HFFc6 (cell line): ENCODE data around the gene RBFOX1. TPM values are rescaled to one million over a fixed set of nuclear protein-coding genes. Genes with fewer than 3 reads are reported as not detected.
A peak's percentile ranks its signal among the peaks of the same experiment; 100 is the strongest.

ENCODE experiments used
- DNase-seq: peaks from one replicate; pipeline ENCODE4 v3.0.0-alpha.2; 2018
- H3K27ac Mint-ChIP-seq: 2 replicates; pipeline ENCODE4 v1.8.0; 2020; ENCODE audit warnings: mild to moderate bottlenecking, mixed read lengths
- H3K27me3 Mint-ChIP-seq: 2 replicates; pipeline ENCODE4 v1.8.0; 2021; ENCODE audit warnings: mild to moderate bottlenecking, moderate library complexity, mixed read lengths; ENCODE audit not compliant: insufficient read depth
- H3K36me3 Mint-ChIP-seq: 2 replicates; pipeline ENCODE4 v1.8.0; 2021; ENCODE audit warnings: low read depth, mixed read lengths
- H3K4me1 Mint-ChIP-seq: 2 replicates; pipeline ENCODE4 v1.8.0; 2020; ENCODE audit warnings: low read depth, mixed read lengths
- H3K4me3 Mint-ChIP-seq: 2 replicates; pipeline ENCODE4 v1.8.0; 2020; ENCODE audit warnings: mild to moderate bottlenecking, moderate library complexity, mixed read lengths
- H3K9me3 Mint-ChIP-seq: 2 replicates; pipeline ENCODE4 v1.8.0; 2020; ENCODE audit warnings: mild to moderate bottlenecking, mixed read lengths
- total RNA-seq, 6 experiments: library from RNA; stranded (reverse); fragmentation: NEBNext Ultra II Directional; extraction: Animal tissue kit (Norgen Biotek cat#: 25700); gene quantifications; 2 replicates in 1 of 6; 3 replicates in 5 of 6; pipeline ENCODE4 v1.2.3, GENCODE V29; 2021
- TF ChIP-seq, protein P1 (sequence below): fragments of 200-600 bp; sonication (generic); IDR thresholded peaks from 2 replicates; pipeline ENCODE4 v1.5.0; 2021; ENCODE audit warnings: antibody characterized with exemption, mild to moderate bottlenecking

Gene RBFOX1
- total RNA-seq, 6 experiments from 2014 or later: not detected

DNA sequence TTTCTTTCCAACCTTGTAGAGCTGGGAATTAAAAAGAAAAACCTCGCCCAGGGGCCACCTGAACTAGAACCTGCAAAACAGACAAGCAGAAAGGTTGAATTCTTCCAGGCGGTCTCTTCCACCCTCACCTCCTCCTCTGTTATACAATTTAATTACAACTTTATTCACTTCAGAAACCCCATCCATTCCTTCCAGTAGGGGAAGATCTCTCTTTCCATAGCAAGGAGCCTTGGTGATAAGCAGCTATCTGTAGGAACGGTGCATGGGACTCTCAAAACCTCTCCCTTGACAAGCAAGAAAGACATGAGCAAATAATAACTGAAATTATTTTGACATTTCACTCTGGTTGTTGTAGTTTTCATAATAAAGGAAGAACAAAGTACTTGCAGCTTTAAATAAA, 176.0 kb downstream of the RBFOX1 start:
- H3K9me3 Mint-ChIP-seq: peaks cover 50% of the 10 kb centered on the region
- no peaks in the 10 kb centered on the region for H3K4me1 Mint-ChIP-seq
- H3K36me3 Mint-ChIP-seq: no peaks in the 10 kb centered on the region
- H3K27me3 Mint-ChIP-seq: peaks cover 2% of the 10 kb centered on the region; the same call in 1 of the 2 replicates
- no peak overlapping the region for H3K27ac Mint-ChIP-seq
- no peak overlapping the region for H3K4me3 Mint-ChIP-seq
- TF ChIP-seq, protein P1, sequence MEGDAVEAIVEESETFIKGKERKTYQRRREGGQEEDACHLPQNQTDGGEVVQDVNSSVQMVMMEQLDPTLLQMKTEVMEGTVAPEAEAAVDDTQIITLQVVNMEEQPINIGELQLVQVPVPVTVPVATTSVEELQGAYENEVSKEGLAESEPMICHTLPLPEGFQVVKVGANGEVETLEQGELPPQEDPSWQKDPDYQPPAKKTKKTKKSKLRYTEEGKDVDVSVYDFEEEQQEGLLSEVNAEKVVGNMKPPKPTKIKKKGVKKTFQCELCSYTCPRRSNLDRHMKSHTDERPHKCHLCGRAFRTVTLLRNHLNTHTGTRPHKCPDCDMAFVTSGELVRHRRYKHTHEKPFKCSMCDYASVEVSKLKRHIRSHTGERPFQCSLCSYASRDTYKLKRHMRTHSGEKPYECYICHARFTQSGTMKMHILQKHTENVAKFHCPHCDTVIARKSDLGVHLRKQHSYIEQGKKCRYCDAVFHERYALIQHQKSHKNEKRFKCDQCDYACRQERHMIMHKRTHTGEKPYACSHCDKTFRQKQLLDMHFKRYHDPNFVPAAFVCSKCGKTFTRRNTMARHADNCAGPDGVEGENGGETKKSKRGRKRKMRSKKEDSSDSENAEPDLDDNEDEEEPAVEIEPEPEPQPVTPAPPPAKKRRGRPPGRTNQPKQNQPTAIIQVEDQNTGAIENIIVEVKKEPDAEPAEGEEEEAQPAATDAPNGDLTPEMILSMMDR: no peak
- no peak for DNase-seq

DNA sequence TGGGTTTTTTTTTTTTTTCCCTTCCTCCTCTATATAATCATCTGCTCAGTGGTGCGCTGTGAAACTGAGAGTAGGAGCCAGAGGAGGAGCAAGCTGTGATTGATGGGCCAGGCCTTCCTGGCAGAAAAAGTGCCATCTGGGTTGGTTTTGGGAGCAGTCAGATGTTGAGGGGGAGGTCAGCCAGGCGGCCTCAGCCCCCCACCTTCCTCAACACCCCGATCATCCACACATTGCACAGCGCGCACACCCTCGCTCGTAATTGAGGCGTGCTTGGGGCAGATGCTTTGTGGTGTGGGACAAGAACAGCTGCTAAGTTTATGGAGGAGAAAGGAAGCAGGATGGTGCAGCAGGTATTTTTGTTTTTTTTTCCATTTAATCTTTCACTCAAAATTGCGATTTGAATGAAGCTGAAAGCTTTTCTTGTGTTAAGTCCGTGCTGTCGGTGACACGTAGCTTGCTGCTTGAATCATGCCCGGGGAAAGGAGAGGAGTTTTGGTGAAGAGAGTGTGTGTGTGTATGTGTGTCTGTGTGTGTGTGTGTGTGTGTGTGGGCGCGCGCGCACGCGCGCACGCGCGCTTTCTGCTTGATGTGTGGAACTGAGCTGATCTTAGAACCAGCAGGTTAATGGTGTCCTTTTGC, 177.4 kb downstream of the RBFOX1 start:
- TF ChIP-seq, protein P1: no peak
- no peak for DNase-seq
- Mint-ChIP-seq H3K9me3 (peaks cover 57% of the 10 kb centered on the region), H3K4me3 (no peak overlapping the region), H3K4me1 (no peaks in the 10 kb centered on the region), H3K27me3 (peaks cover 3% of the 10 kb centered on the region; the same call in 1 of the 2 replicates), H3K36me3 (no peaks in the 10 kb centered on the region), H3K27ac (no peak overlapping the region)

DNA sequence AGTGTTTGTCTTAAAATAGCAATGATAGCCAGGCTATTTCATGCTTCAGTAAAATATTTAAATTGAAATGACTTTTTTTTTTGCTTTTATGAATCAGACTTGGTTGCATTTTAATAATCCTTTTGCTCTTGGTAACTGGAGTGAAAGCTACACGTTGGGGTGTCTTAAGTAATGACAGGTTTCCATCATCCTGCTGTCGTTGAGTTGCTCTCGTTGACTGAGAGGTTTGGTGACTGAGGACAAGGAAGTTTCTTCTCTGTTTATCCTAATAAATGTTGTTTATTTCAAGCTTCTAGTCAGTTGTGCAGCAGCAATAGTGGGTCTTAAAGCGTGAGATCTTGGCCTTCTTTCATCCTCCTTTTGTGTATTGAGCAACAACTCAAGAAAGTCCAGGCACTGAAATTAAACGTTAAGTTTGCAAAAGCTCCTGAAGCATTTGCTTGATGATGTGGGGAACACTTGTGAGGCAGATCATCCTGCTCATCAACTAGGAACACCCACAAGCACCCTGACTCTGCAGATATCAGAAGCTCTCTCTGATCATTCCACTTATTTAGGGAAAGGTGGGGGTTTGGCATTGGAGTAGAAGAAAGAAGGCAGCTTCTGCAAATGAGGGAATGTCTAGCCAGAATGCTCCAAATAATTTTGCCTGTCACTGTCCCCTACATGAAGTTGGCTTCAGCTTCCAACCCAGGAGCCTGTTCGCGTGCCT, 179.1 kb downstream of the RBFOX1 start:
- Mint-ChIP-seq H3K9me3 (peaks cover 65% of the 10 kb centered on the region), H3K27me3 (peaks cover 3% of the 10 kb centered on the region; the same call in 1 of the 2 replicates), H3K36me3 (no peaks in the 10 kb centered on the region), H3K27ac (no peak overlapping the region), H3K4me3 (no peak overlapping the region), H3K4me1 (no peaks in the 10 kb centered on the region)
- TF ChIP-seq, protein P1: no peak
- DNase-seq: no peak

DNA sequence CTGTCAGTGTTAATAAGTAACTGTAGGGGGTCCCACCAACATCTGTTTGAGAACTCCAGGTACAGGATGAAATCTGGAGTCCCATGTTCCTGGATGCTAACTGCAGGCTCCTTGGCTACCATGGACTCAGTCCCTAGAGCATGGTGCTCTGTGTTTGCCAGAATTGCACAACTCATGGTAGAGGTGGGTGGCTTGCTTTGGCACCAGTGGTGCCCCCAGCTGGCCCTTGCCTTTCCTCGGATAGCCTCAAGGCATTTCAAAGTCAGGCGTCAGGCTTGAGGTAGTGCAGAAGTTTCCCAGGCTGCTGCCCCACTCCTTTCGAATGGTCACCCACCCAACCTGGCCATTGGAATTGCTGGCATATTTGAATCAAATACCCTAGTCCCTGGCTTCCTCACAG, 179.9 kb downstream of the RBFOX1 start:
- Mint-ChIP-seq H3K4me1 (no peaks in the 10 kb centered on the region), H3K27ac (no peak overlapping the region), H3K27me3 (peaks cover 3% of the 10 kb centered on the region; the same call in 1 of the 2 replicates), H3K9me3 (peaks cover 73% of the 10 kb centered on the region), H3K4me3 (no peak overlapping the region), H3K36me3 (no peaks in the 10 kb centered on the region)
- TF ChIP-seq, protein P1: no peak
- DNase-seq: no peak

DNA sequence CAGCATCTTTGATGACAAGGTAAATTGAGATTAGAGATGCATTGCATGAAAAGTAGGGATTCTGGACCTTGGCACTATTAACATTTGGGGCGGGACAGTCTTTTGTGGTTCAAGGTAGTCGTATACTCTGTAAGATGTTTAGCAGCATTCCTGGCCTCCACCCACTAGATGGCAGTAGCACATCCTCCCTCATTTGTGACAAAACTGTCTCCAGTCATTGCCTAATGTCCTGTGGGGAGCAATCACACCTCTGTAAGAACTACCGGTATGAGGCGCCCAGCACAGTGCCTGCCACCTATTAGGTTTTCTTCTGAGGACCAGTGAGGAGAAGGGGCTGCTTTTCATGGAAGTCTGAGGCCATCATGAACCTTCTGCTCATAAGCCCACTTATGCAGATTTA, 180.8 kb downstream of the RBFOX1 start:
- 0 out of 2 replicates have a peak, but pooled peaks cover 1% of the 10 kb centered on the region for H3K27me3 Mint-ChIP-seq
- peaks cover 73% of the 10 kb centered on the region for H3K9me3 Mint-ChIP-seq
- no peaks in the 10 kb centered on the region for H3K36me3 Mint-ChIP-seq
- TF ChIP-seq, protein P1: peak; percentile 26; the same call in 1 of the 2 replicates
- H3K4me1 Mint-ChIP-seq: no peaks in the 10 kb centered on the region
- no peak overlapping the region for H3K4me3 Mint-ChIP-seq
- DNase-seq: no peak
- H3K27ac Mint-ChIP-seq: no peak overlapping the region
